DND-41 (cell line): ENCODE data around the gene TMEM97.

Source experiments
- EZH2 ChIP-seq: IDR thresholded peaks from 3 replicates; pipeline ENCODE4 v1.6.1; 2012; ENCODE audit warnings: borderline replicate concordance, low read depth, mild to moderate bottlenecking, moderate library complexity, low read length, inconsistent platforms; ENCODE audit not compliant: severe bottlenecking
- TF ChIP-seq, protein P1 (sequence below): IDR thresholded peaks from 2 replicates; pipeline ENCODE4 v1.5.1; 2012; ENCODE audit warnings: borderline replicate concordance, low read length, moderate library complexity, mild to moderate bottlenecking; ENCODE audit not compliant: poor library complexity, severe bottlenecking; ENCODE audit errors: extremely low read depth

- TF ChIP-seq, protein P1, sequence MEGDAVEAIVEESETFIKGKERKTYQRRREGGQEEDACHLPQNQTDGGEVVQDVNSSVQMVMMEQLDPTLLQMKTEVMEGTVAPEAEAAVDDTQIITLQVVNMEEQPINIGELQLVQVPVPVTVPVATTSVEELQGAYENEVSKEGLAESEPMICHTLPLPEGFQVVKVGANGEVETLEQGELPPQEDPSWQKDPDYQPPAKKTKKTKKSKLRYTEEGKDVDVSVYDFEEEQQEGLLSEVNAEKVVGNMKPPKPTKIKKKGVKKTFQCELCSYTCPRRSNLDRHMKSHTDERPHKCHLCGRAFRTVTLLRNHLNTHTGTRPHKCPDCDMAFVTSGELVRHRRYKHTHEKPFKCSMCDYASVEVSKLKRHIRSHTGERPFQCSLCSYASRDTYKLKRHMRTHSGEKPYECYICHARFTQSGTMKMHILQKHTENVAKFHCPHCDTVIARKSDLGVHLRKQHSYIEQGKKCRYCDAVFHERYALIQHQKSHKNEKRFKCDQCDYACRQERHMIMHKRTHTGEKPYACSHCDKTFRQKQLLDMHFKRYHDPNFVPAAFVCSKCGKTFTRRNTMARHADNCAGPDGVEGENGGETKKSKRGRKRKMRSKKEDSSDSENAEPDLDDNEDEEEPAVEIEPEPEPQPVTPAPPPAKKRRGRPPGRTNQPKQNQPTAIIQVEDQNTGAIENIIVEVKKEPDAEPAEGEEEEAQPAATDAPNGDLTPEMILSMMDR, result no peak
- TF ChIP-seq EZH2, result no peak
Measured at GRCh38 chr17:28298449-28298848, 20.6 kb upstream of the TMEM97 start.
